Activated naive CD4-positive, alpha-beta T cell treated with anti-CD3 and anti-CD28 coated beads, Interleukin-2, amount 50 U/mL, for 24 hours (primary cell): Measurements from ENCODE around the gene ICA1.

Experiments used
- H3K27ac Mint-ChIP-seq: one replicate; pipeline ENCODE4 v1.8.0; 2021; ENCODE audit warnings: mild to moderate bottlenecking, mixed read lengths
- H3K27me3 Mint-ChIP-seq: one replicate; pipeline ENCODE4 v1.8.0; 2021; ENCODE audit warnings: mixed read lengths
- H3K36me3 Mint-ChIP-seq: one replicate; pipeline ENCODE4 v1.8.0; 2021; ENCODE audit warnings: mixed read lengths
- H3K4me1 Mint-ChIP-seq: one replicate; pipeline ENCODE4 v1.8.0; 2021; ENCODE audit warnings: mixed read lengths
- H3K4me3 Mint-ChIP-seq: one replicate; pipeline ENCODE4 v1.8.0; 2021; ENCODE audit warnings: mild to moderate bottlenecking, mixed read lengths
- H3K9me3 Mint-ChIP-seq: one replicate; pipeline ENCODE4 v1.8.0; 2021; ENCODE audit warnings: mixed read lengths

Gene ICA1

GRCh38 chr7:8220376-8221100 lies 41.4 kb downstream of the ICA1 start:
- no peak overlapping the region for H3K27ac Mint-ChIP-seq
- no peaks in the 10 kb centered on the region for H3K9me3 Mint-ChIP-seq
- H3K4me1 Mint-ChIP-seq = peaks cover 3% of the 10 kb centered on the region
- no peaks in the 10 kb centered on the region for H3K27me3 Mint-ChIP-seq
- no peak overlapping the region for H3K4me3 Mint-ChIP-seq
- H3K36me3 Mint-ChIP-seq = no peaks in the 10 kb centered on the region

GRCh38 chr7:8217200-8218068 lies 44.5 kb downstream of the ICA1 start:
- Mint-ChIP-seq H3K4me1 (peaks cover 3% of the 10 kb centered on the region), H3K9me3 (no peaks in the 10 kb centered on the region), H3K27ac (no peak overlapping the region), H3K4me3 (no peak overlapping the region), H3K36me3 (no peaks in the 10 kb centered on the region), H3K27me3 (no peaks in the 10 kb centered on the region)

- H3K36me3 Mint-ChIP-seq = no peaks in the 10 kb centered on the region
- no peaks in the 10 kb centered on the region for H3K27me3 Mint-ChIP-seq
- no peaks in the 10 kb centered on the region for H3K9me3 Mint-ChIP-seq
- no peak overlapping the region for H3K4me3 Mint-ChIP-seq
- no peak overlapping the region for H3K27ac Mint-ChIP-seq
- peaks cover 3% of the 10 kb centered on the region for H3K4me1 Mint-ChIP-seq
These were observed 45.7 kb downstream of the ICA1 start for GRCh38 chr7:8216334-8216690.

GRCh38 chr7:8215648-8216333 lies 46.2 kb downstream of the ICA1 start:
- H3K4me1 Mint-ChIP-seq = peaks cover 3% of the 10 kb centered on the region
- no peaks in the 10 kb centered on the region for H3K27me3 Mint-ChIP-seq
- H3K36me3 Mint-ChIP-seq = no peaks in the 10 kb centered on the region
- no peak overlapping the region for H3K4me3 Mint-ChIP-seq
- H3K27ac Mint-ChIP-seq = no peak overlapping the region
- no peaks in the 10 kb centered on the region for H3K9me3 Mint-ChIP-seq

GRCh38 chr7:8214244-8214824 lies 47.6 kb downstream of the ICA1 start:
- Mint-ChIP-seq H3K9me3 (no peaks in the 10 kb centered on the region), H3K4me1 (peaks cover 3% of the 10 kb centered on the region), H3K27me3 (no peaks in the 10 kb centered on the region), H3K36me3 (no peaks in the 10 kb centered on the region), H3K27ac (no peak overlapping the region), H3K4me3 (no peak overlapping the region)

GRCh38 chr7:8213381-8213780 lies 48.6 kb downstream of the ICA1 start:
- Mint-ChIP-seq H3K27ac (no peak overlapping the region), H3K9me3 (no peaks in the 10 kb centered on the region), H3K36me3 (no peaks in the 10 kb centered on the region), H3K4me1 (peaks cover 3% of the 10 kb centered on the region), H3K27me3 (no peaks in the 10 kb centered on the region), H3K4me3 (no peak overlapping the region)

GRCh38 chr7:8212638-8213037 lies 49.3 kb downstream of the ICA1 start:
- H3K27ac Mint-ChIP-seq = no peak overlapping the region
- no peak overlapping the region for H3K4me3 Mint-ChIP-seq
- no peaks in the 10 kb centered on the region for H3K36me3 Mint-ChIP-seq
- H3K9me3 Mint-ChIP-seq = no peaks in the 10 kb centered on the region
- H3K4me1 Mint-ChIP-seq = peaks cover 3% of the 10 kb centered on the region
- no peaks in the 10 kb centered on the region for H3K27me3 Mint-ChIP-seq

GRCh38 chr7:8211725-8212096 lies 50.3 kb downstream of the ICA1 start:
- H3K27me3 Mint-ChIP-seq = peaks cover under 1% of the 10 kb centered on the region
- H3K4me3 Mint-ChIP-seq = no peak overlapping the region
- no peaks in the 10 kb centered on the region for H3K36me3 Mint-ChIP-seq
- no peaks in the 10 kb centered on the region for H3K4me1 Mint-ChIP-seq
- no peaks in the 10 kb centered on the region for H3K9me3 Mint-ChIP-seq
- no peak overlapping the region for H3K27ac Mint-ChIP-seq

- H3K4me3 Mint-ChIP-seq = no peak overlapping the region
- H3K27me3 Mint-ChIP-seq = peaks cover 1% of the 10 kb centered on the region
- no peaks in the 10 kb centered on the region for H3K4me1 Mint-ChIP-seq
- H3K27ac Mint-ChIP-seq = no peak overlapping the region
- H3K36me3 Mint-ChIP-seq = no peaks in the 10 kb centered on the region
- H3K9me3 Mint-ChIP-seq = no peaks in the 10 kb centered on the region
These were observed 50.9 kb downstream of the ICA1 start for GRCh38 chr7:8210845-8211724.

GRCh38 chr7:8209353-8209752 lies 52.6 kb downstream of the ICA1 start:
- Mint-ChIP-seq H3K9me3 (no peaks in the 10 kb centered on the region), H3K4me3 (no peak overlapping the region), H3K36me3 (no peaks in the 10 kb centered on the region), H3K4me1 (no peaks in the 10 kb centered on the region), H3K27ac (no peak overlapping the region), H3K27me3 (peaks cover 1% of the 10 kb centered on the region)

- Mint-ChIP-seq H3K9me3 (no peaks in the 10 kb centered on the region), H3K27ac (no peak overlapping the region), H3K27me3 (peaks cover 1% of the 10 kb centered on the region), H3K4me3 (no peak overlapping the region), H3K36me3 (no peaks in the 10 kb centered on the region), H3K4me1 (no peaks in the 10 kb centered on the region)
These were observed 53.2 kb downstream of the ICA1 start for GRCh38 chr7:8208816-8209215.

GRCh38 chr7:8206956-8207355 lies 55.0 kb downstream of the ICA1 start:
- Mint-ChIP-seq H3K27ac (no peak overlapping the region), H3K4me3 (no peak overlapping the region), H3K4me1 (no peaks in the 10 kb centered on the region), H3K27me3 (peaks cover 1% of the 10 kb centered on the region), H3K9me3 (no peaks in the 10 kb centered on the region), H3K36me3 (no peaks in the 10 kb centered on the region)

- H3K4me1 Mint-ChIP-seq = no peaks in the 10 kb centered on the region
- H3K9me3 Mint-ChIP-seq = no peaks in the 10 kb centered on the region
- H3K4me3 Mint-ChIP-seq = no peak overlapping the region
- H3K27ac Mint-ChIP-seq = peak overlapping the region; percentile 31
- peaks cover 1% of the 10 kb centered on the region for H3K27me3 Mint-ChIP-seq
- no peaks in the 10 kb centered on the region for H3K36me3 Mint-ChIP-seq
These were observed 56.4 kb downstream of the ICA1 start for GRCh38 chr7:8205537-8205936.

- Mint-ChIP-seq H3K36me3 (no peaks in the 10 kb centered on the region), H3K4me1 (no peaks in the 10 kb centered on the region), H3K27ac (no peak overlapping the region), H3K4me3 (no peak overlapping the region), H3K9me3 (no peaks in the 10 kb centered on the region), H3K27me3 (peaks cover 1% of the 10 kb centered on the region)
These were observed 57.0 kb downstream of the ICA1 start for GRCh38 chr7:8205031-8205387.
